ENCODE results near the gene SMO.

Gene SMO

DNA sequence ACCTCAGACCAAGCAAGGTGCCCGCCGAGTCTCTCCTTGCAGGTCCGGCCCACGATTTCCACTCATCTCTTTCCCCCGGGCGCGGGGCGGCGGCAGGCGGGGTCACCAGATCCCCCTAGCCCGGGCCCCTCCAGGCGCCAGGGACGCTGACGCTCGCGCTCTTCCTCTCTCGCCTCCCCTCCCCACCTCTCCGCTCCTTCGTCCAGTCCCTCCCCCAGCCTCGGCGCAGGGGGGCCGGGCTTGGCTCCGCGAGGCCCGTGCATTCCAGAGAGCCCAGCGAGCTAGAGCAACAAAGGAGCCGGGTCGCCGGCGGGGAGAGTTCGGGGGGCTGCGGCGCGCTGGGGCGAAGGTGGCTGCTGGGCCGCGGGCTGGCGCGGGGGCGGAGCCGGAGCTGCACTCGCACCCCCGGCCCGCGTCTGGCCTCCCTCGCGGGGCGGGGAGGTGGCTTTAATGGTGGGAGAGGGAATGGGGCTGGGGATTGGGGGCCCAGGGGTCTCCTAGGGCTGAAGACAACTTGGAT, at the start of gene SMO:
SMO (plus strand) TSS at position 262 of the 520 bp plus-strand sequence. CDS start 519 bp downstream, outside the sequence.
- no peak for DNase-seq (ENCODE audit: low read depth, low spot score)

DNA sequence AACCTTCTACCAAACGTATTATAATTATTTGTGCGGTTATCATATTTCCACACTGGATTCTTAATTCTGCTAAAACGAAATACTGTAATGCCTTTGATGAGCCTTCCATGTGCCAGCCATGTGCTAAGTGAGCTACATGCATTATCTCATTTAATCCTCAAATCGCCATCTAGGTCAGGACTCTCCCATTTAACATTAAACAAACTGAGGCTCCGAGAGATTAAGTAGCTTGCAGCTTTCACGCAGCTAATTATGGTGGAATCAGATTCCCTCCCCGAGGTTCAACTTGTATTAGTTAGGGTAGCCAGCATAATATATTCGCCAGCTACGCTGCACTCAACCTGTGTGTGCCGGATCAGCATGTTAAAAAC, 44.7 kb upstream of the SMO start:
- DNase-seq (ENCODE audit: low read depth, low spot score): no peak

DNA sequence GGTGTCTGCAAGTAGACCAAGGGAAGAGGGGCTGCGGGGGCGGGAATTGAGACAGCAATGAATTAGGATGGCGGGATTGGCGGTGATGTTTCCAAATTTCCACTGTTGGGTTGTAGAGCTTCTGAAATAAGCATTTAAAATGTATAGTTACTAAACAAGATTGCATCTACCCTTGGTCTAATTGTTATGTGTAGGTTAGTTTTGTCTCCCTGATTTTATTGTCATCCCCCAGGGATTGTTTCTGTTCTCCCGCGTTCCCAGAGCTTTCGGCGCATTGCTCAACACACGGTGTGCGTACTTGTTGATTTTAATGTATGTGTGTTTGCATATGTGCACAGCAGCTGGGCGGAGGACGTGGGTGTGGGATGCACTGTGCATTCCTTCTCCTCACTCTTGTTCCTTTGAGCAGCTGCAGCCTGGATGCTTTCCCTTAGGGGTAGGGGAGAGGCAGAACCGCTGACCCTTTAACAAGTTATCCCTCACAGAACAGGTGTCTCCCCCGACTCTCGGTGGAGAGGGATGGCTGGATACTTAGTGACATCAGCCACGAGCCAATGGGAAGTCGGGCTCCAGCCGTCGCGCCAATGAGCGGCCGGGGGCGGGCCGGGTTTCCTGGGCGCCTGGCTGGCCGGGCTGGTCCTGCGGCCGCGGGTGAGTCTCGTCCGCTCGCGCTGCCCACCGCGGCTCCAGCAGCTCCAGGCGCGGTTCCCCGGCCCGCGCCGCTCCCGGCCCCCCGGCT, 44.2 kb upstream of the SMO start, which contains the start of gene TSPAN33:
TSPAN33 (plus strand) TSS at position 613 of the 739 bp plus-strand sequence. CDS start 274 bp downstream, outside the sequence.
- DNase-seq (ENCODE audit: low read depth, low spot score): no peak

DNA sequence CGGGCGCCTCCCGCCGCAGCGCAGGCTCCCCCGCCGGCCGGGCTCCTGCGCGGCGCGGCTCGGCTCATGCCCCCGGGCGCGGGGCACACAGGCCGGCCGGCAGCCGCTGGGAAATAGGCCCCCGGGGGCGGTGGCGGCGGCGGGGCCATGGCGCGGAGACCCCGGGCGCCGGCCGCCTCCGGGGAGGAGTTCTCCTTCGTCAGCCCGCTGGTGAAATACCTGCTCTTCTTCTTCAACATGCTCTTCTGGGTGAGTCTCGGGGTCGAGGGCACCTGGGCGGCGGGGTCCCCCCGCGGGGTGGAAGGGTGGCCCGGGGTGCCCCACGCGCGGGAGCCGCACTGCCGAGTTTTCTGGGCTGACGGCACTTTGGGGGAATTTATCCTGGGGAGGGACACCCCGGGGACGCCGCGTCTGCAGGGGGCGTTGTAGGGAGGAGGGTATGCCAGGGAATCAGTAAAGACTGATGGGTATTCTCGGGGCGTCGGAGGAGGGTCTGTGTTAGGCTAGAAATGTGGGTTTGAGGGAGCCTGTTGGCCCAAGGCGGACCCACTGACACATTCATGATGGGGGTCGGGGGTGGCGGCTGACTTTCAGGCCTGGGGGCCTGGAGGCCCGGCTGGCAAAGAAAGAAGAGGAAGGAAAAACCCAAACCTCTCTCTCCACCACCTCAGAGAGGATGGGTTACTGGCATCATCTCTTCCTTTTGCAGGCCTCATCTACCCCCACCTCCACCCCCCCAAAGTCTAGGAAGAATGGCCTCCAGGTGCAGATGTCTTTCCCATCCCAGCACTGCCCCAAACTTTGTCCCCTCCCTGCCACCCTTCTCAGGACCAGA, 43.4 kb upstream of the SMO start:
- DNase-seq (ENCODE audit: low read depth, low spot score): no peak

DNA sequence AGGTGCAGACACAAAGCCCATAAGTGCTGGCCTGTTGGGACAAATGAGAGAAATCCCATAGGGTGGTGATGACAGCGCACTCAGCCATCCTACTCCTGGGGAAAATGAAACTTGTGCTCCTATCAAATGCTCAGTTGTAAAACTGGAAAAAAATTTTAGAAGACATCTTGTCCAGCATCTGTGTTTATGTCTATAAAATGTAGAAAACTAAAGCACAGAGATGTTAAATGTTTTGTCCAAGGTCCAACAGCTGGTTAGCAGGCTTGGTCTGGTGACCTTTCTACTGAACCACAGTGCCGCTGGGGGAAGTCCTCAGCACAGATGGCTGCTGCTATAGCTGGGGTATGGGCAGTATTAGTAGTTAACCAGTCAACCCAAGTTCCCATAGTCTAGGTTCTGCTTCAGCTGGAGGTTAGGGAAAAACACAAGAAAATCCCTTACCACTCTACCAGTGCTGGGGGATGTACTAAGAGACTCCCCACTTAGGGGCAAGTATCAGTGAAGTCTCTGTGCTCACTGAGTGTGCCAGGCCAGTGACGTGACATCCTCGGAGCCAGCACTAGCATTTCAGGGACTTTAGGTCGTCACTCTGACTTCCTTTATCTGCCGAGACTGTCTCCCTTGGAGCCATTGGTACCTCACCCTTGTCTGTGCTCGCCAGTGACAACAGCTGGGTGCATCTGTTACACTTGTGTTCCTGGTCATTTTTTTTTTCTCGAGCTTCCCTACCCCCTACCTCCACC, 42.0 kb upstream of the SMO start:
- DNase-seq (ENCODE audit: low read depth, low spot score): no peak

DNA sequence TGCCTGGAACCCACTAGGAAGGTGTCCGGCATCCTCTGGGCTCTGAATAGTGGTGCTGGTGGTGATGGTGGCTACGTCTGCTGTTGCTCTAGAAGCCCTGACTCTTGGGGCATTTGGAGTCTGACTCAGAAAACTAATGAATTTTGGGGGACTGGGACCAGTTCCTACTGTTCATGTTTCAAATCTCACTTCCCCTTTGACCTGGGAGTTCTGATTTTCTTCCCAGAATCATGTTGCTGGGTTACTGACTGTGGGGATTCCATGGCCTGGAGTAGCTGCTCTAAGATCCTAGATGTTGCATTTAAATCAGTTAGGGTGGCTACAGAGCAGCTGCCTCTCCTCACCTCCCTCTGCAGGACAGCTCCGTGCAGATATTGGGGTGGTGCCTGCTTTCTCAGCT, 40.7 kb upstream of the SMO start:
- no peak for DNase-seq (ENCODE audit: low read depth, low spot score)

DNA sequence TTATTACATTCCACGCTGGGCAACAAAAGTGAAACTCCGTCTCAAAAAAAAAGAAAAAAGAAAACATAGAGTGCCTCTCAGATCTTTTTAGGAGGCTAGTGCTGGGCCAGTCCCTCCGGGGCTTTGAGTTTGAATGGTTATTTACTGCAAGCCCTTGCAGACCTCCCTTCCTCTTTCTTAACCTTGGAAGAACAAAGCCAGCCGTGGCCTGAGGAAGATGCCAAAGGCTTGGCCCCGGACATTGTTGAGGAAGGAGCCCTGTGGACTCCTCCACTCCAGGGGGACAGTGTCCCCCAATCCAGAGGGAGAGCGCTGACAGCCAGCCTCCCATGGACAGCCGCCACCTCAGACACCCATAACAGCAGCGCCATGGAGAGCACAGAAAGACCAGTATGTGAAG, 38.9 kb upstream of the SMO start:
- DNase-seq (ENCODE audit: low read depth, low spot score): no peak

DNA sequence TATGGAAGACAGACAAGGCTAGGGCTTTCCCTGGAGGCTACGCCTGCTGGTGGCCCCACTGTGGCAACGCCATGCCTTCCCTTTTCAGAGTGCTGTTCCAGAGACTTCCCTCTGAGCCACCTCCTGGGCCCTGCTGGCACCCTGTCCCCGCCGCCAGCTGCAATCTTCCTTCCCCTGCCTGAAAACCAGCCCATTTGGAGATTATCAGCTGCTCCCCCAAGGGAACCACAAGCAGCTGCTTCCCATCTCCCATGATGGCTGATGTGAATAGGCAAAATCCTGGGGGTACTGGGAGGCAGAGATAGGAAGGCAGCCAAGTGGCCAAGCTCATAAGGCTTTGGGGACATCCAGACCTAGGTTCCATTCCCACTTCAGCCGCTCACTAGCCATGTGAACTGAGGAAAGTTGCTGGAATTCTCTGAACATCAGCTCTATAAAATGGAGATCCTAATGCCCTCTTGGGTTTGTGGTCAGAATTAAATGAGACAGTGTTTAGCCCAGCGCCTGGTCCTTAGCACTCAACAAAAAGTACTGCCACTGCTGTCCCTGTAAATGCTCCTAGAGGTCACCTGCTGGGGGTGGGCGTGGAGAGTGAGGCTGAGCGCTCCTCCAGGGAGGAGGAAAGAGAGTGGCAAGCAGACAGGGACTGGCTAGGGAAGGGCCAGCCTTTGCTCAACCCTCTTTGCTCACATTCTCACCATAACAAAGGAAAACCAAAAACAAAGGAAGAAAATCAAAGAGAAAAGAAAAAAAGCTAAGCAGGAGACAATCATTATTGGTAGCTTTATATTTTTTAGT, 38.0 kb upstream of the SMO start:
- DNase-seq (ENCODE audit: low read depth, low spot score): no peak

DNA sequence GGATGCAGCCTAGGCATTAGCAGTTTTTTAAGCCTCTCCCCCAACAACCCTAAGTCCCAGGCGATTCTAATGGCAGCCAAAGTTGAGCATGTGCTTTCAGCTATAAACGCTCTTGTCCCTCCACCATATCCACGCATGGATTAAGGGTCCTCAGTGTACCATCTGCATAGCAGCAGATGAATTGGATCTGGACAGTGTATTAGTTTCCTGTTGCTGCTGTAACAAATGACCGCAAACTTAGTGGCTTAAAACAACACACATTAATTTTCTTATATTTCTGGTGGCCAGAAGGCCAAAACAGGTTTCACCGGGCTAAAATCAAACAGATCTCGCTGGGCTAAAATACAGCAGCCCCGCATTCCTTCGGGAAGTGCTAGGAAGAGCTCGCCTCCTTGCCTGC, 30.8 kb upstream of the SMO start:
- DNase-seq (ENCODE audit: low read depth, low spot score): no peak

DNA sequence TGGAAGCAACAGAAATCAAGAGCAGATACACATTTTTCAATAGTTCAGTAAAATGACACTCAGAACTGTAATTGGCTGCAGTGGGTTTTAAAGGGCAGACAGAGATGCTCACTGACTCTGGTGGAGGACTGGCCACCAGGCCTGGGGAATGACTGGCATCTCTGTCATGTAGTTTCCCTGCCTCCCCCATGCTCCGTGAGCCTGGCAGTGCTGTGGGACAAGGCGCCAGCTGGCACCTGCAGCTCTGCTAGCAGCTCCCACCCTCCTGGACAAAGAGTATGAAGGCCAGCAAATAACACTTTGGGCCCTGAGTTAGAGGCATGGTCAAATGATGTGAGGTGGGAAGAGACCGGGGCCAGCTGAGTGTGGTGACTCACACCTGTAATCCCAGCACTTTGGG, 28.9 kb upstream of the SMO start:
- no peak for DNase-seq (ENCODE audit: low read depth, low spot score)

DNA sequence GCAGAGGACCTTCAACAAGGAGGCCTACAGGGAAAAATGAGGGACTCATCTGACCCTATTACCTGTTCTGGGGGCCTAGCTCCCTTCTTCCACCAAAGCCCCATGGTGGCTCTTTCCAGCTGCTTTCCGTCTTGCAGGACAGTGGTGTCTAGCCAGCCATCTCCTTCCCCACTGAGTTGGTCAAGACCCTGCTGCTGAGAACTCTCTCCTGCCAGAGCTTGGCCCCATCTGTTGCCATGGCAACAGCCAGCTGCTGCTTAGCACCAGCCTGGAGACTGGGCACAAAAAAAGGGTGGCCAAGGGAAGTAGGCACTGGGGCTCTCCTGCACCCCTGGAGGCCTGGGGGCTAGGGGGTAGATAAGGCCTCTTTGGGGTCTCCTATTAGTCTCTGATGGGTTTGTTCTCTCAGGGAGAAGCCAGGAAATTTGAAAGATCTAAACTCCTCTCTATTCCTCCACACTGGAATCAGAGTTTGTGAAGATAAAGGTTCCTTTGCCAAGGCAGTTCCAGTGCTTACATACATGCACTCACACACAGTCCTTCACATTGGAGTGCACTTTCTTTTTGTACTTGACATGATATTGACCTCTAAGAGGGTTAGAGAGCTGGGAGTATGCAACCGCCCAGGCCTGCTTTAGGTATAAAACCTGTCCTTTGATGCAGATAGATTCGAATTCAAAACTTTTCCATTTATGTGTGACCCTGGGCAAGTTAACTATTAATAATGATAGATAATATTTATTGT, 28.1 kb upstream of the SMO start:
- no peak for DNase-seq (ENCODE audit: low read depth, low spot score)

DNA sequence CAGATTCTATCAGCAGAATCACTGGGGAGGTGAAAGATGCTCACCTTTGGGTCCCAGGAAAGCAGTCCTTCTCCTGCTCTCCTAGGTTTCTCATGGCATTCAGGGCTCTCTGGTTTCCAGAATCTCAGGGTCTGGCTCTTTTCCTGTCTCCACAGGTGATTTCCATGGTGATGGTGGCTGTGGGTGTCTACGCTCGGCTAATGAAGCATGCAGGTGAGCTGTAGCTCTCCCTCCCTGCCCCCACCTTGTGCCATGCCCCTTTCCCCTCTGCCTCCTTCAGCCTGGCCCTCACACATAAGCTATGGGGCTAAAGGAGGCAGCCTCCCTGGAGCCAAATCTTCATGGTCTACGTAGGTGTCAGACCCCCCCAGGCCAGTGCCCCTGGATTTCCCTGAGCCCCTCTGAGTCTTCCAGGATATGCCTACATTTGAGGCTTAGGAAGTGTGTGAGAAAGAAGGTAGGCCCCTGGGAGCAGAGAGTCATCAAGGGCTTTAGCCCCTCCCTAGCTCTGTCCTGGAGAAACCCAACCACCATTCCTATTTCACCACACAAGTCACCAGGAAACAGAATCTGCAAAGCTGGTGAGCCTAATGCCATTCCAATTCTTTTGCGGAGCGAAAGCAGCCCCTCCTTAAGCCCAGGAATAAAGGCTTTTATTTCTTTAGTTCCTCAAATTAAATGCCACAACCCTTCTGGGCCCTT, 26.8 kb upstream of the SMO start:
- DNase-seq (ENCODE audit: low read depth, low spot score): no peak

DNA sequence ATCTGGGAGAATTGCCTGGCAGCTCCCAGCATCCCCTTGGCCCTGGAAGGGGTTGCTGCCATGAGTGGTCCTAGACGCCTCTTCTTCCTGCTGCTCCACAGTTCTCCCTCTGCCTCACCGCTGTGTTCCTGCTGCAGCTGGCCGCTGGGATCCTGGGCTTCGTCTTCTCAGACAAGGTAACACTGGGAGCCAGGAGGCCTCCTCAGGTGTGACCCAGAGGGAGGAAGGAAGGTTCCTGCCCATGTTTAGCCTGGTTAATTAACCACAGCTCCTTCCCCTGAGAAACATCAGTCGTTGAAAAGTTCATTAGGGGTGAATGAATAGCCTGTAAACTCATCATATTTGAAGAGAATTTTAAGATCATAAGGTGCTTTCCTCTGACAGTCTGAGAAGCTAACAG, 25.7 kb upstream of the SMO start:
- no peak for DNase-seq (ENCODE audit: low read depth, low spot score)

DNA sequence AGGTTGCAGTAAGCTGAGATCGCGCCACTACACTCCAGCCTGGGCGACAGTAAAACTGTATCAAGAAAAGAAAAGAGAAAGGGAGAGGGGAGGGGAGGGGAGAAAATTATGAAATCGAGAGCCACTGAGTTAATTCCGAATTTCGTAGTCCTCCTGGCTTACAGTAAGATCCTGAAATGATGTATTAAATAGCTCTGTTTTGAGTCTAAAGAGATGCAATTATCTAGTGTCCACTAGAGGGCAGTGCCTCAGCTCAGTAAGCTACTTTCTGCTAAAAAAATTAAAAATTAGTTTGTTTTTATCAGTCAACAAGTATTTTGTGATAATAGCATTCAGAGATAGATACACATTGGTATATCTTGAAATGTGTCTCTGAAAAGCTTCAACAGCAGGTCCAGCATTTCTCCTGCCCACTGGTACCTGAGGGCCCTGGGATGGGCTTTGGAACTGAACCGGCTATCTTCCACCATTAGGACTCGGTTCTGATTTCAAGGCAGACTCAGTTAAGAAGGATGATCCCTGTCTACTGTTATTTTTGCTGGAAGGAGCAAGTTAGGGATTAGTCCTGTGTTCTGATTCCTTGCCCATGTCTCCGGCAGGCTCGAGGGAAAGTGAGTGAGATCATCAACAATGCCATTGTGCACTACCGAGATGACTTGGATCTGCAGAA, 24.4 kb upstream of the SMO start:
- no peak for DNase-seq (ENCODE audit: low read depth, low spot score)

DNA sequence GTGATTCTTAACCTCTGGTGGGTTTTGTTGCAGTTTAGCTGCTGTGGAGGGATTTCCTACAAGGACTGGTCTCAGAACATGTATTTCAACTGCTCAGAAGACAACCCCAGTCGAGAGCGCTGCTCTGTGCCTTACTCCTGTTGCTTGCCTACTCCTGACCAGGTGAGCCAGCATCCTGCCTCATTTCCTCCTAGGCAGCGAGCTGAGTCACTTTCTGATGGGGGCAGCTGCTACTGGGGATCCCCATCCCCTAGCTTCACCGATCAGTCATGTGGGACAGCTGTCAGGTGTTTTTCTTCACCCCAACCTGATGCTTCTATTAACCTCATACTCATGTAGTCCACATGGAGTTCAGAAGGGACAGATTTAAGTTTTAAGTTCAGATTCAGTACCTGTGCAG, 21.7 kb upstream of the SMO start:
- DNase-seq (ENCODE audit: low read depth, low spot score): no peak

DNA sequence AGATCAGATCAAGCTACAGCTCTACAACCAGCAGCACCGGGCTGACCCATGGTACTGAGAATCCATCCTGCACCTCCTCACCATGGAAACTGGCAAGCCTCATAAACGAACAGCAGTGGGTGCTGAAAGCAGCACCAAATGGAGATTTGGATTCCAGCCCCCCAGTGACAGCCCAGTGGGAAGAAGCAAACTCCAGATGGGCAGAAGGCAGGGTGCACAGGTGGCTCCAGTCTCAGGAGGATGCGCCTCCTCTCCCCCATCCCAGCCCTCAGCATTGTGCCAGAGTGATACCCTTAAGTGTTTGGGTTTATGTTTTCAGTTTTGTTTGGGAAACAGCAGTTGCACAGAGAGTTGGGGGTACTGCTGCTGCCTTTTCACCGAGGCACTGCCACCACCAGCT, 20.6 kb upstream of the SMO start:
- no peak for DNase-seq (ENCODE audit: low read depth, low spot score)

DNA sequence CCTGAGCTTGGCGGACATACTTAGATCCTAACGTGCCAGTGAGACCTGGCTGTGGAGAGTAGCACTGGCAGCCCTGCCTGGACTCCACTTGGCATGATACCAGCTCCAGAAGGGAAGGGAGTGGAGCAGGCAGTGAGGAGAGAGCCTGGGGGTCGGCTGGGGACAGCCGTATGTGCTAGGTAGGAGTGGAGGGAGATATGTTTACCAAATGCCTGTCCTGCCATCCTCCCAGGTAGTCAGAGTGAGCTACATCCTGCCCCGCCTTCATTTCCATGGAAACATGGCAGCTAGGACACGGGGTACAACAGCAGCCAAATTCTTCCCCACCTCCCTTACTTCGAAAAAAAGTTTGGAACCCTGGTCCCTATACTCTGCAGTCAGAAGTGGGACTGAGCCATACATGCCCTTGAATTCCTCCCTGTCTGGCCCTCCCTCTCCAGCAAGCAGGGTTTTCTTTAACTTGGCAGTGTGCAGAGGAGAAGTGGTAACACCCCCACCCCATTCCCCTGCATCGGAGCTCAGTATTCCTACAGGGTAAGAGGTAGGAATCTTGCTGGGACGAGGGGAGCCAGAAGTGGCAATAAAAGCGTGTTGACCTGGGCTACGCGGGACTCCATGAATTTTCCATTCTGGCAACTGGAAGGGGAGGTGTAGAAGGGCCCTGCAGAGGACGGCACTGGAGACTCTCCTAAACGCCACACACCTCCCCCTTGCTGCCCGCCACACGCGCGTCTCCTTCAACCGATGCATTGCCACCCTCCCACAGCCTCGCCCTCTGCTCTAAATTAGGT, 20.0 kb upstream of the SMO start:
- DNase-seq (ENCODE audit: low read depth, low spot score): no peak

DNA sequence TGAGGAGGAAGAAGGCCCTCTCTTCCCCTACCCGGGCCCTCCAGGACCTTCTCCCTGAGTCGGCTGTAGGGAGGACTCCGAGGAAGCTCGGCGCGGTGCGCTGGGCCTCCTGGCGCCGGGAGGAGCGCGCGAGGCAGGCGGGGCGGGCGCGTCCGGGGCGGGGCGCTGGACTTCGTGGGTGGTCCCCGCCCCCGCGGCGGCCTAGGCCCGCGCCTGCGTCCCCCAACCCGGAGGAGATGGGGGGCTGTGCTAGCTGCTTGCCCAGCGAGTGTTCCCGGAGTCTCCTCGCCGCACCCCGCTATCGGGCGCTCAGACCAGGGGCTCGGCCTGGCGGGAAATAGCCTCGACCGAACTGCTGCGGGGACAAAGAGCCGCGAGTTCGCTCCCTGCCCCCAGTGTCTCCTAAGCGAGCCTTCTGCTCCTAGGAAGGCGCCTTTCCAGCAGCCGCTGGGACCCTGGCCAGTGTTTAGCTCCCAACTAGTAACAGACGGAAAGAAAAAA, 19.2 kb upstream of the SMO start:
- DNase-seq (ENCODE audit: low read depth, low spot score): no peak
